Uterus (tissue), 4 donors: ENCODE results near the gene C1orf21. TPM values are rescaled to one million over a fixed set of nuclear protein-coding genes. Genes with fewer than 3 reads are reported as not detected.

ENCODE experiments used
- DNase-seq, 2 donors: peaks; one replicate each; pipeline ENCODE4 v3.0.0-alpha.2; 2019 to 2020
- H3K27ac ChIP-seq, 2 donors: fragments of 200-600 bp; sonication (generic); 1 replicate in 1 of 2; 2 replicates in 1 of 2; pipeline ENCODE4 v1.5.1; 2016 to 2018
- H3K27me3 ChIP-seq, 2 donors: fragments of 200-600 bp; sonication (generic); one replicate each; pipeline ENCODE4 v1.5.1; 2018 to 2019; ENCODE audit warnings: control low read depth in 1 of 2
- H3K36me3 ChIP-seq, 2 donors: fragments of 200-600 bp; sonication (generic); one replicate each; pipeline ENCODE4 v1.5.1; 2019; ENCODE audit warnings: control low read depth in 1 of 2
- H3K4me1 ChIP-seq, 2 donors: fragments of 200-600 bp; sonication (generic); one replicate each; pipeline ENCODE4 v1.5.1; 2018 to 2019; ENCODE audit warnings: control low read depth in 1 of 2
- H3K4me3 ChIP-seq, 2 donors: fragments of 200-600 bp; sonication (generic); 1 replicate in 1 of 2; 2 replicates in 1 of 2; pipeline ENCODE4 v1.5.1; 2018 to 2019; ENCODE audit warnings: mild to moderate bottlenecking in 1 of 2
- H3K9me3 ChIP-seq, 2 donors: fragments of 200-600 bp; sonication (generic); one replicate each; pipeline ENCODE4 v1.5.1; 2019; ENCODE audit warnings: control low read depth in 1 of 2
- POLR2A ChIP-seq, 2 donors: fragments of 450-650 bp; IDR thresholded peaks; one replicate each; pipeline ENCODE4 v1.6.1; 2016; ENCODE audit warnings: antibody characterized with exemption in 2 of 2, mild to moderate bottlenecking in 1 of 2, moderate library complexity in 1 of 2
- intact Hi-C: fragments of 100-400 bp; cut with DNase I; formaldehyde crosslinking; loops from one replicate; pipeline ENCODE4 v1.15.1; 2023; ENCODE audit warnings: low total_unique reads
- total RNA-seq, 4 donors: library from RNA; depleted of rRNA in 3 of 4; stranded (reverse); fragments of >200 nt in 3 of 4; gene quantifications; one replicate each; pipeline versions ENCODE4 v1.1.0 to v1.2.4, GENCODE V29; 2014 to 2023
- TF ChIP-seq, protein P1 (sequence below), 4 experiments: fragments of 200-600 bp in 2 of 4; fragments of 450-650 bp in 2 of 4; sonication (generic) in 2 of 4; IDR thresholded peaks; one replicate each; pipeline ENCODE4 v1.5.1; 2016 to 2019; ENCODE audit warnings: antibody characterized with exemption in 4 of 4, mild to moderate bottlenecking in 2 of 4, moderate library complexity in 1 of 4
- donor health status: DM: yes; HTN: yes; CAD: no.

The C1orf21 gene
- total RNA-seq, 4 donors from 2014 or later: 15.0 to 71.0 (median 44.5) TPM

DNA sequence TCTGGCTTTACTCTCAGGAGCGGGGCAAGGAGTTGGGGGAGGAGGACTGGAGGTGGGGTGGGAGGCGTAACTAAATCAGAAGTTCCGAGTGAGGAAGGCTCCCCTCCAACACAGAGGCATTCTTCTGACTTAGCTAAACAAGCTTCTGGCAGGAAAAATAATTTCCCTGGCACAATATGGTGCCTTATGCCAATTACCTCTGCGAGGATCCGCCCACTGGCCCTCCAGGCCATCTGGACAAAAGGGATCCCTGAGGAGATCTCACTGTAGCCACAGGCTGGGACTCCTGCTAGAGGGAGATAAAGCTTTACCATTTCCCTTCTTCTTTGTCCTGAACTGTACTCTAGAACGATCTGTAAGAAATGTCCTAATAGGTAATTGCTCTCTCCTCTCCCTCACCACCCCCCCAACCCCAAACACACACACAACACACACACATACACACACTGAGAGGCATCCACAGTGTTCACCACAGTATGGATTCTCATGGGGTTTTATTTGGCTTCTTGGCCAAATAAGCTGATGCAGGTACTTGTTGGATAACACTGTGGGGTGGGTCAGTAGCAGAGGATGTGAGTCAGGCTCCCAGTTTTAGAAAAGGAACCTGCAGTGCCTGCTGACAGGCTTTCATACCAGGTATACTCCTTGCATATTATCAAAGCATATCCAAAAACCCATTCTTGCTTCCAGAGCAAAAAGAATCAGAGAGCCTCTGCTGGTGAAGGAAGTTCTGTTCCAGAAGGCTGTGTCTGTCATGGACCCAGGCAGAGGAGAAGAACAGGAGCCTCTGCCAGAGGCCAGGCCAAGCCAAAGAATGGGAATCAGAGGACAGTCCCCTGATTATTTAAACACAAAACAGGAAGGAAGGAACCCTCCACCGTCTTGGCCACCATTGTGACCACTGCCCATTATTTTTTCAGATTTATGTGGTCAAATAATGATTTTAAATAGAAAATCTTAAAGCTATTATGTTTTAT, 169.1 kb downstream of the C1orf21 start:
- no peaks in the 10 kb centered on the region for H3K27me3 ChIP-seq
- no peak for TF ChIP-seq POLR2A (IDR thresholded peaks at IDR 0.05)
- no peaks in the 10 kb centered on the region for H3K9me3 ChIP-seq
- H3K4me3 ChIP-seq: no peak overlapping the region
- no peak for DNase-seq
- no peaks in the 10 kb centered on the region for H3K36me3 ChIP-seq
- H3K27ac ChIP-seq: peak overlapping the region; percentile 53 to 71
- intact Hi-C loops: no loop called here
- peaks cover 0 to 9% of the 10 kb centered on the region in 2 donors for H3K4me1 ChIP-seq

DNA sequence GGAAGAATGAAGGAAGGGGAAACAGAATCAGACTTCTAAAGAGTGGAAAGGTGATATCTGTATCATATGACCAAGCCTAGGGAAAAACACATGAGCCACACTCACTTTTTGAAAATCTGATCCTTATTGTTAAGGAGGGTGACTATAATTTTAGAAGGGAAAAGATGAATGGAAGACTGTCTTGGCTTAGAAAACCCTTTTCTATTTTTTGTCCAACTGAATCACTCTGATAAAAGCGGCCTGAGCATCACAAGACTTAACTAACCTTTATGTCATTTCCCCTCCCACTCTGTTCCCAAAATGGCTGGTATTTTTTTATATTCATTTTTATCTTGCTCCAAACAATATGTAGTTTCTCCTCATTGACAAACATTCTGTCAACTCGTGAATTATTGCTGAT, 169.8 kb downstream of the C1orf21 start:
- no peaks in the 10 kb centered on the region for H3K36me3 ChIP-seq
- no peaks in the 10 kb centered on the region for H3K27me3 ChIP-seq
- no peak for DNase-seq
- TF ChIP-seq, protein P1, sequence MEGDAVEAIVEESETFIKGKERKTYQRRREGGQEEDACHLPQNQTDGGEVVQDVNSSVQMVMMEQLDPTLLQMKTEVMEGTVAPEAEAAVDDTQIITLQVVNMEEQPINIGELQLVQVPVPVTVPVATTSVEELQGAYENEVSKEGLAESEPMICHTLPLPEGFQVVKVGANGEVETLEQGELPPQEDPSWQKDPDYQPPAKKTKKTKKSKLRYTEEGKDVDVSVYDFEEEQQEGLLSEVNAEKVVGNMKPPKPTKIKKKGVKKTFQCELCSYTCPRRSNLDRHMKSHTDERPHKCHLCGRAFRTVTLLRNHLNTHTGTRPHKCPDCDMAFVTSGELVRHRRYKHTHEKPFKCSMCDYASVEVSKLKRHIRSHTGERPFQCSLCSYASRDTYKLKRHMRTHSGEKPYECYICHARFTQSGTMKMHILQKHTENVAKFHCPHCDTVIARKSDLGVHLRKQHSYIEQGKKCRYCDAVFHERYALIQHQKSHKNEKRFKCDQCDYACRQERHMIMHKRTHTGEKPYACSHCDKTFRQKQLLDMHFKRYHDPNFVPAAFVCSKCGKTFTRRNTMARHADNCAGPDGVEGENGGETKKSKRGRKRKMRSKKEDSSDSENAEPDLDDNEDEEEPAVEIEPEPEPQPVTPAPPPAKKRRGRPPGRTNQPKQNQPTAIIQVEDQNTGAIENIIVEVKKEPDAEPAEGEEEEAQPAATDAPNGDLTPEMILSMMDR (IDR thresholded peaks at IDR 0.05): no peak
- no peak for TF ChIP-seq POLR2A (IDR thresholded peaks at IDR 0.05)
- H3K4me3 ChIP-seq: no peak overlapping the region
- intact Hi-C loops: no loop called here
- H3K27ac ChIP-seq: peak overlapping the region; percentile 53 to 71
- peaks cover 0 to 9% of the 10 kb centered on the region in 2 donors for H3K4me1 ChIP-seq
- H3K9me3 ChIP-seq: no peaks in the 10 kb centered on the region

DNA sequence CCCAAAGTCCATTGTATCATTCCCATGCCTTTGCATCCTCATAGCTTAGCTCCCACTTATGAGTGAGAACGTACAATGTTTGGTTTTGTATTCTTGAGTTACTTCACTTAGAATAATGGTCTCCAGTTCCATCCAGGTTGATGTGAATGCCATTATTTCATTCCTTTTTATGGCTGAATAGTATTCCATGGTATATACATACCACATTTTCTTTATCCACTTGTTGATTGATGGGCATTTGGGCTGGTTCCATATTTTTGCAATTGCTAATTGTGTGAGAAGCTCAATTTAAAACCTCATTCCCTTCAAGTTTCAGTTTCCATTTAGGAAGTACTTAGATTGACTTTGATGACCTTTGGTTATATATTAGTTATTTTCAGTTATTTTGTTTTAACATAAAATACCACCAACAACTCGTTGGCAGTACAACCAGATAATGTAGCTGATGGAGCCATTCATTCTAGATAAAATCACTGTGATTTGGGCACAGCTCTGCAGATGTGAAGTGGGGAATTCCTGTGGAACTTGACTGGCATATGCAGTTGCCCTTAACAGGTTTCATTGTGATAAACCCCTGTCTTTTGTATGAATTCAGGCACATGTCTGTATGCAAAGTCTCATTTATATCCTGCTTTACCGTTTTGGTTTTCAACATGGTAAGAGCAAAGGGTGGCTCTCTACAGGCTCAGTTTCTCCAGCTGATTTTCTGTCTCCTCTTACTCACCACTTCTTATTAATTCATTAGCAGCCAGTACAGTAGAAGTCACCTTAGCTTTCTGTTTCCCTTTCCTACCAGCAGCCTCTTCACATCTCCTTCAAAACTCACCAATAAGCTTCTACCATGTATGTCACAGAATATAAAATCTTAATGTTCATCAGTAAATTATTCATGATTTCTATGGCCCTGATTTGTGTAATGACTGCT, 170.9 kb downstream of the C1orf21 start:
- no peak overlapping the region for H3K4me3 ChIP-seq
- peaks cover 8 to 16% of the 10 kb centered on the region in 2 donors for H3K4me1 ChIP-seq
- no peaks in the 10 kb centered on the region for H3K9me3 ChIP-seq
- DNase-seq: no peak
- no peaks in the 10 kb centered on the region for H3K27me3 ChIP-seq
- TF ChIP-seq POLR2A (IDR thresholded peaks at IDR 0.05): no peak
- TF ChIP-seq, protein P1 (IDR thresholded peaks at IDR 0.05): no peak
- peak overlapping the region in 1 of 2 donors; percentile 71 for H3K27ac ChIP-seq
- intact Hi-C loops: no loop called here
- H3K36me3 ChIP-seq: no peaks in the 10 kb centered on the region

DNA sequence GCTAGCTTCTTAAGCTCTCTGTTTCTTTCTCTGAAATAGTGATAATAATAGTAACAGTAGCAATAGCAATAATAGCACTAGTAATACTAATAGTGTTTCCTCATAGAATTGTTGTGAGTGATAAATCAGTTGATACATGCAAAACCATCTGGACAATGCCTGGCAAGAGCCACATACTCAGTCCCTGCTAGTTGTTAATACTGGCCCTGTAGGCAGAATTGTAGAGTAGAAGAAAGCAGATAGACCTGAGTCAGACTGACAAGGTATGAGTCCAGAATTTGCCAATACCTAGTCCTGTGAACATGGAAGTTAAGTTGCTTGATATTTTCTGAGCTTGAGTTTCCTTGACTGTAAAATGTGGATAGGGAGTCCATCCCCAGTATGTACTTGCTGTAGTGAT, 171.9 kb downstream of the C1orf21 start:
- no peak for TF ChIP-seq POLR2A (IDR thresholded peaks at IDR 0.05)
- TF ChIP-seq, protein P1 (IDR thresholded peaks at IDR 0.05): no peak
- intact Hi-C loops: no loop called here
- H3K9me3 ChIP-seq: no peaks in the 10 kb centered on the region
- peaks cover 9 to 23% of the 10 kb centered on the region in 2 donors for H3K4me1 ChIP-seq
- no peak overlapping the region for H3K4me3 ChIP-seq
- no peaks in the 10 kb centered on the region for H3K36me3 ChIP-seq
- no peak for DNase-seq
- no peak overlapping the region for H3K27ac ChIP-seq
- H3K27me3 ChIP-seq: no peaks in the 10 kb centered on the region

DNA sequence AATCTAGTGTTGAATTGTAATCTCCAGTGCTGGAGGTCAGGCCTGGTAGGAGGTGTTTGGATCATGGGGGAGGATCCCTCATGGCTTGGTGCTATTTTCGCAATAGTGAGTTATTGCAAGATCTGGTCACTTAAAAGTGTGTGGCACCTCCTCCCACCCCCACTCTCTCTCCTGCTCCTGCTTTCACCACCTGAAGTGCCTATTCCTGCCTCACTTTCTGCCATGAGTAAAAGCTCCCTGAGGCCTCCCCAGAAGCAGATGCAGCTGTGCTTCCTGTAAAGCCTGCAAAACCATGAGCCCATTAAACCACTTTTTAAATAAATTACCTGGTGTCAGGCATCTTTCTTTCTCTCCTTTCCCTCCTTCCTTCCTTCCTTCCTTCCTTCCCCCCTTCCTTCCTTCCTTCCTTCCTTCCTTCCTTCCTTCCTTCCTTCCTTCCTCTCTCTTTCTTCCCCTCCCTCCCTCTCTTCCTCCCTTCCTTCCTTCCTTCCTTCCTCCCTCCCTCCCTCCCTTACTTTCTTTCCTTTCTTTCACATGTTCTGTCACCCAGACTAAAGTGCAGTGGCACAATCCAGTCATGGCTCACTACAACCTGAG, 172.4 kb downstream of the C1orf21 start:
- peaks cover 9 to 23% of the 10 kb centered on the region in 2 donors for H3K4me1 ChIP-seq
- intact Hi-C loops: no loop called here

More for the DNA sequence above, 172.4 kb downstream of the C1orf21 start:
- TF ChIP-seq, protein P1 (IDR thresholded peaks at IDR 0.05): no peak
- TF ChIP-seq POLR2A (IDR thresholded peaks at IDR 0.05): no peak
- Histone ChIP-seq H3K27ac (no peak overlapping the region), H3K36me3 (no peaks in the 10 kb centered on the region), H3K27me3 (no peaks in the 10 kb centered on the region), H3K9me3 (no peaks in the 10 kb centered on the region), H3K4me3 (no peak overlapping the region)
- DNase-seq: no peak
